Measurements from ENCODE around the gene NDUFB10.
"Not testable (repeated sequence)": the region's sequence is repeated elsewhere in the genome, so short reads cannot be mapped to it uniquely, and the experiment has no call there.

The NDUFB10 gene

DNA sequence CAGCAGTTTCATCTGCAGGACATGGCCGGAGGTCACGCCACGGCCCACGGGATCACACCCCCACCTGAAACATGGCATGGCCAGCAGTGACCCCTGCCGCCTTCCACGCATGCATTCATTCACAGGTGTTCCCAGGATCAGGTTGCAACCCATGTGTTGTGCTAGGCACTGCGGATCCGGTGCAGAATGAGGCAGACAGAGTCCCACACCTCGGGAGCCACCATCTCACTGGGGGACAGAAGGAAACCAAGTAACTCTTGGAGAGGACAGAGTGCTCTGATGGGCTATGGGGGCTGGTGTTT is 12.0 kb upstream of the NDUFB10 start:
- DNase-seq = no peak

DNA sequence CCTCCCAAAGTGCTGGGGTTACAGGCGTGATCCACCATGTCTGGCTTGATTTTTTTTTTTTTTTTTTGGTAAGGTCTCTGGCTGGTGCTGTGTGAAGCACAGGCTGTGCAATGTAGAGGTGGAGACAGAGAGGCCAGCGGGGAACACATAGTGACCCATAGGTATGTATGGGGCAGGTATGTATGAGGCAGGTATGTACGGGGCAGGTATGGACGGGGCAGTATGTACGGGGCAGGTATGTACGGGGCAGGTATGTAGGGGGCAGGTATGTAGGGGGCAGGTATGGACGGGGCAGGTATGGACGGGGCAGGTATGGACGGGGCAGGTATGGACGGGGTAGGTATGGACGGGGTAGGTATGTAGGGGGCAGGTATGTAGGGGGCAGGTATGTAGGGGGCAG is 9.8 kb upstream of the NDUFB10 start:
- no peak for DNase-seq

DNA sequence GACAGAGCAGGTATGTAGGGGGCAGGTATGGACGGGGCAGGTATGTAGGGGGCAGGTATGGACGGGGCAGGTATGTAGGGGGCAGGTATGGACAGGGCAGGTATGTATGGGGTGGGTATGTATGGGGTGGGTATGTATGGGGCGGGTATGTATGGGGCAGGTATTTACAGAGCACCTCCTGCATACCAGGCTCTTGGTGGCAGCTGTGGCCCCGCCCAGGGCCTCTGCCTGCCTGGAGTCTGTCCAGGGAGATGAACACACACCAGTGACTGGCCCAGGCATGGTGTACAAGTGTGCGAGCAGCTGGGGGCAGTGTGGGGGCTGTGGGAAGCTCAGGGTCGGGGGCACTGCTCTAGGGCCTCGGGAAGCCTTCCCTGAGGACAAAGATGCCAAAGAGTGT is 9.3 kb upstream of the NDUFB10 start:
- no peak for DNase-seq

- no peak for DNase-seq
Measured at GRCh38 chr16:1950559-1950958, 8.8 kb upstream of the NDUFB10 start.

DNA sequence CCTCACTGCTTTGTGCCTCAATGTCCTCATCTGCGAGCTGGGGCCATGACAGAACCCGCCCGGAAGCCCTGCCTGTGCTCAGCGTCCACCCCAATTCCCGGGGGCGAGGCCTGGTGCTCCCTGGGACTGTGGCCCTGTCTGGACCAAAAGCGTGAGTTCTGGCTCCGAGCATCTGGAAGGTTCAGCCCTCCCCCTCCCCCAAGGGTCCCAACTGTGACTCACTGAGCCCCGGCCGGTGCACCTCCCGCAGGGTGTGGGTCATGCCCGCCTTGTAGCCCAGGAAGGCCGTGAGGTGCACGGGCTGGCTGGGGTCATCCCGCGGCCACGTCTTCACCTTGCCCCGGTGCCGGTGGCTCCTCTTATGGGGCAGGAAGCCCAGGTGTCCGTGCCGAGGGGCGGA is 5.6 kb upstream of the NDUFB10 start:
- no peak for DNase-seq

GRCh38 chr16:1957434-1958142 is 1.8 kb upstream of the NDUFB10 start:
- DNase-seq = not testable (repeated sequence)

DNA sequence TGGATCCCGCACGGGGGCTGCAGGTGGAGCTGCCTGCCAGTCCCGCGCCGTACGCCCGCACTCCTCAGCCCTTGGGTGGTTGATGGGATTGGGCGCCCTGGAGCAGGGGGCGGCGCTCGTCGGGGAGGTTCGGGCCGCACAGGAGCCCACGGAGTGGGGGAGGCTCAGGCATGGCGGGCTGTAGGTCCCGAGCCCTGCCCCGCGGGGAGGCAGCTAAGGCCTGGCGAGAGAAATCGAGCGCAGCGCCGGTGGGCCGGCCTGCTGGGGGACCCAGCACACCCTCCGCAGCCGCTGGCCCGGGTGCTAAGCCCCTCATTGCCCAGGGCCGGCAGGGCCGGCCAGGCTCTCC is 1.2 kb upstream of the NDUFB10 start:
- not testable (repeated sequence) for DNase-seq

- no peak for DNase-seq
Measured at GRCh38 chr16:1958715-1959268, 546 bp upstream of the NDUFB10 start.

- DNase-seq = no peak
Measured at GRCh38 chr16:1960665-1961630, 1.6 kb downstream of the NDUFB10 start.

- DNase-seq = no peak
Measured at GRCh38 chr16:1961651-1962067, 2.3 kb downstream of the NDUFB10 start.

GRCh38 chr16:1962161-1963153 is 3.1 kb downstream of the NDUFB10 start:
- DNase-seq = not testable (repeated sequence)

DNA sequence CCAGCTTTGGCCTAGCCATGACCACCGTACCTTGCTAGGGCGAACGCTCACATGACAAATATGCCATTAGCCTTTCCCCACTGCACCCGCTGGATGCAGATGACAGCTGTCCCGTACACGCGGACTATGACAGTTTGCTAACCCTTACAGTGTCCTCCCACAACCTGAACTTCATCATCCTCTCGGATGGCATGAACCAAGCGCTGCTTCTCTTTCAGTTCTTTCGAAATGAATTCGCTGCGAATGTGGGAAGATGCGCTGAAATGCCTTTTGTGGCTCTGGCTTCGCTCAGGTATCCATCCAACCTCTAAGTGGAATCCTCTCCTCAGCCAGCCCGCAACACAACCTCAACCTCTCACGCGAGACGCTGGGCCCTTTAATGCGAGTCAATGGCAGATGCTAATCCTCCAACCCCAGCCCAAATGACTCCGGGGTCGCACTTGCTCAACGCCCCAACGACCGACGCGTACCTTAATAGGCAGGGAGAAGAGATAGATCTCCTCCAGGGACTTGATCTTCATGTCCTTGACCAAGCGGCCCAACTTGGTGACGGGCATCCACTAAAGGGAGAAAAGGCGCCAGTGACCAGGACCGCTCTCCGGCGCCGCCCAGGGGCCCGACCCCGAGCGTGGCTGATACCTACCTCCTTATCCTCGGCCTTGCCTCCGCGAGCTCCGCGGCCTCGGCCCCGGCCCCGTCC is 4.6 kb downstream of the NDUFB10 start:
- no peak for DNase-seq

- peak; percentile 72 for DNase-seq
Measured at GRCh38 chr16:1964506-1965395, 5.4 kb downstream of the NDUFB10 start, which contains the start of gene RPS2. Gene RPS2, minus strand, starts transcription at chr16:1964826. Its CDS starts 201 bp downstream, at chr16:1964625.

DNA sequence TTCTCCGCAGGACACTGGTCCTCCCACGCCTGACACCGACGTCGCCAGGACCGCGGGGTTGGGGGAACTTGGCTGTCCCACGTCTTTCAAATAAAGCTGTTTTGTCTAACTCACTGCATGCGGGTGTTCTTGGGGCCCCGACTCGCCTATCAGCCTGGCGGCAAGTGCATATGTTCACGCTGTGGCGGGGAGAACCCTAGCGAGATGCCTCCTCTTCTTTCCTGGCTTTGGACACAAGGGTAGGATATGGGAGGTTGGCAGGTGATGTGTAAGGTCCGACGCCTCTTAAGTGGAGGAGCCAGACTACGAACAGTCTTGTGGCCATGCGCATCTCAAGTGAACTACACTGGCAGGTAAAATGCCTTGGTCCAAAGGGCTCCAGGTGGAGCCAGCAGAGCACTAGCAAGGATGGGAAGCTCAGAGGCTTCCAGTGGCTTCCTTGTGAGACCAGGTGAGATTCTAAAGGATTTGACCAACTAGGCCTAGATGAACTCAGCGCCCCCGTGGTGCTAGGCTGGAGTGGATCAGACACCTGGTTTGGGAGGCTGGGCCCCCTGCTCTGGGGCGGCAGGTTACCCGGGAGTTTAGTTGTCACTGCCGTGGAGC is 6.2 kb downstream of the NDUFB10 start:
- no peak for DNase-seq

- DNase-seq = no peak
Measured at GRCh38 chr16:1966460-1966859, 7.1 kb downstream of the NDUFB10 start, which contains the start of gene RNF151. Gene RNF151, plus strand, starts transcription at chr16:1966856. Its CDS starts 26 bp downstream, at chr16:1966882.

- no peak for DNase-seq
Measured at GRCh38 chr16:1968146-1968953, 9.0 kb downstream of the NDUFB10 start.

- peak; percentile 33 for DNase-seq
Measured at GRCh38 chr16:1971796-1972489, 12.6 kb downstream of the NDUFB10 start, which contains the start of gene TBL3. Gene TBL3, plus strand, starts transcription at chr16:1972053. Its CDS starts 112 bp downstream, at chr16:1972165.

- no peak for DNase-seq
Measured at GRCh38 chr16:1972490-1972877, 13.1 kb downstream of the NDUFB10 start.
